ENCODE data around the gene C22orf15. TPM values are rescaled to one million over a fixed set of nuclear protein-coding genes. Genes with fewer than 3 reads are reported as not detected.
A peak's percentile ranks its signal among the peaks of the same experiment; 100 is the strongest.

The C22orf15 gene
- total RNA-seq, 1 donor from 2014 or later: 5.9 TPM

- intact Hi-C loops (cut with DNase I): no loop called here
- DNase-seq: no peak
These were observed 21.5 kb downstream of the C22orf15 start for GRCh38 chr22:23784215-23784732.

GRCh38 chr22:23786261-23786710 lies 23.5 kb downstream of the C22orf15 start:
- ATAC-seq (no peak), DNase-seq (no peak)
- peaks cover 34% of the 10 kb centered on the region for H3K4me1 ChIP-seq
- TF ChIP-seq, protein P1, sequence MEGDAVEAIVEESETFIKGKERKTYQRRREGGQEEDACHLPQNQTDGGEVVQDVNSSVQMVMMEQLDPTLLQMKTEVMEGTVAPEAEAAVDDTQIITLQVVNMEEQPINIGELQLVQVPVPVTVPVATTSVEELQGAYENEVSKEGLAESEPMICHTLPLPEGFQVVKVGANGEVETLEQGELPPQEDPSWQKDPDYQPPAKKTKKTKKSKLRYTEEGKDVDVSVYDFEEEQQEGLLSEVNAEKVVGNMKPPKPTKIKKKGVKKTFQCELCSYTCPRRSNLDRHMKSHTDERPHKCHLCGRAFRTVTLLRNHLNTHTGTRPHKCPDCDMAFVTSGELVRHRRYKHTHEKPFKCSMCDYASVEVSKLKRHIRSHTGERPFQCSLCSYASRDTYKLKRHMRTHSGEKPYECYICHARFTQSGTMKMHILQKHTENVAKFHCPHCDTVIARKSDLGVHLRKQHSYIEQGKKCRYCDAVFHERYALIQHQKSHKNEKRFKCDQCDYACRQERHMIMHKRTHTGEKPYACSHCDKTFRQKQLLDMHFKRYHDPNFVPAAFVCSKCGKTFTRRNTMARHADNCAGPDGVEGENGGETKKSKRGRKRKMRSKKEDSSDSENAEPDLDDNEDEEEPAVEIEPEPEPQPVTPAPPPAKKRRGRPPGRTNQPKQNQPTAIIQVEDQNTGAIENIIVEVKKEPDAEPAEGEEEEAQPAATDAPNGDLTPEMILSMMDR (IDR thresholded peaks at IDR 0.05): no peak
- H3K36me3 ChIP-seq: peaks cover 10% of the 10 kb centered on the region
- intact Hi-C loops (cut with DNase I): no loop called here
- H3K4me3 ChIP-seq: peak overlapping the region; percentile 78
- H3K27ac ChIP-seq: peak overlapping the region; percentile 99
- no peaks in the 10 kb centered on the region for H3K9me3 ChIP-seq
- H3K27me3 ChIP-seq (ENCODE audit: low read depth): no peaks in the 10 kb centered on the region

More at GRCh38 chr22:23784215-23784732, 21.5 kb downstream of the C22orf15 start:
- Histone ChIP-seq H3K9me3 (no peaks in the 10 kb centered on the region), H3K27ac (no peak overlapping the region), H3K27me3 (ENCODE audit: low read depth) (no peaks in the 10 kb centered on the region), H3K36me3 (peaks cover 1% of the 10 kb centered on the region), H3K4me3 (no peak overlapping the region), H3K4me1 (peaks cover 26% of the 10 kb centered on the region)
- TF ChIP-seq, protein P1 (IDR thresholded peaks at IDR 0.05): no peak
- no peak for ATAC-seq

- Histone ChIP-seq H3K4me3 (peak within 1 kb of the TSS; percentile 78), H3K27ac (peak within 1 kb of the TSS; percentile 99)
These were observed 24.2 kb downstream of the C22orf15 start, which contains the start of gene SMARCB1 for GRCh38 chr22:23786752-23787599. Gene SMARCB1, plus strand, starts transcription at chr22:23786966. Its CDS starts 204 bp downstream, at chr22:23787170.

GRCh38 chr22:23787600-23787896 lies 24.8 kb downstream of the C22orf15 start:
- H3K4me3 ChIP-seq: peak overlapping the region; percentile 78
- H3K4me1 ChIP-seq: peaks cover 35% of the 10 kb centered on the region
- H3K27me3 ChIP-seq (ENCODE audit: low read depth): no peaks in the 10 kb centered on the region
- intact Hi-C loops (cut with DNase I): no loop called here
- peaks cover 23% of the 10 kb centered on the region for H3K36me3 ChIP-seq
- TF ChIP-seq, protein P1 (IDR thresholded peaks at IDR 0.05): no peak
- no peaks in the 10 kb centered on the region for H3K9me3 ChIP-seq
- peak overlapping the region; percentile 99 for H3K27ac ChIP-seq
- no peak for ATAC-seq
- DNase-seq: no peak

More at GRCh38 chr22:23786752-23787599, 24.2 kb downstream of the C22orf15 start, which contains the start of gene SMARCB1:
- ATAC-seq: peak; percentile 99
- H3K27me3 ChIP-seq (ENCODE audit: low read depth): no peaks in the 10 kb centered on the region
- TF ChIP-seq, protein P1 (IDR thresholded peaks at IDR 0.05): no peak
- DNase-seq: peak; percentile 95
- no peaks in the 10 kb centered on the region for H3K9me3 ChIP-seq
- intact Hi-C loops (cut with DNase I): no loop called here
- H3K36me3 ChIP-seq: peaks cover 17% of the 10 kb centered on the region
- peaks cover 35% of the 10 kb centered on the region for H3K4me1 ChIP-seq

DNA sequence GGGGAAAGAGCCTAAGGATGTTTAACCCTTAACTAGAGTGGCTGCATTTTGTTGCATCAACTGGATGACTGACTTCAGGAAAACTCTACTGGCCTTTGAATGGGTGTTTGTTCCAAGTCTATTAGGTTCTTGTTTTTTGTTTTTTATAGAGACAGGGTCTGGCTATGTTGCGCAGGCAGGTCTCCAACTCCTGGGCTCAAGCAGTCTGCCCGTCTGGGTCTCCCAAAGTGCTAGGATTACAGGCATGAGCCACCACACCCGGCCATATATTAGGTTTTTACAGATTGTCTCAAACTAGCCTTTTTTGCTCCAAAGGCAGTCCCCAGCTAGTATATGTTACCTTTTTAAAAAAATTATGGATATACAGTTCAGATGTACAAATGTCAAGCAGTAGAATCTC lies 25.1 kb downstream of the C22orf15 start:
- Histone ChIP-seq H3K4me3 (peak overlapping the region; percentile 78), H3K27me3 (ENCODE audit: low read depth) (no peaks in the 10 kb centered on the region), H3K9me3 (no peaks in the 10 kb centered on the region), H3K27ac (peak overlapping the region; percentile 99), H3K36me3 (peaks cover 26% of the 10 kb centered on the region), H3K4me1 (peaks cover 35% of the 10 kb centered on the region)
- intact Hi-C loops (cut with DNase I): no loop called here
- DNase-seq (peak; percentile 6), ATAC-seq (no peak)
- TF ChIP-seq, protein P1 (IDR thresholded peaks at IDR 0.05): no peak
